UCSD-AML1 (cell line): ENCODE results near the gene SGMS1.
"Not testable (repeated sequence)": the region's sequence is repeated elsewhere in the genome, so short reads cannot be mapped to it uniquely, and the experiment has no call there.

ENCODE experiments used
- DNase-seq: peaks from one replicate; lab custom pipeline; 2025; ENCODE audit not compliant: unreplicated experiment; lab: John Stamatoyannopoulos, UW

Gene SGMS1

GRCh38 chr10:50511492-50512213 lies 112.1 kb downstream of the SGMS1 start:
- no peak for DNase-seq

- no peak for DNase-seq
Measured at GRCh38 chr10:50510517-50511473, 113.0 kb downstream of the SGMS1 start.

- DNase-seq, result no peak
Measured at GRCh38 chr10:50508315-50509051, 115.3 kb downstream of the SGMS1 start.

GRCh38 chr10:50506861-50507573 lies 116.7 kb downstream of the SGMS1 start:
- no peak for DNase-seq

- DNase-seq, result no peak
Measured at GRCh38 chr10:50504389-50504788, 119.4 kb downstream of the SGMS1 start.

GRCh38 chr10:50503661-50504320 lies 120.0 kb downstream of the SGMS1 start:
- DNase-seq, result no peak

GRCh38 chr10:50503156-50503555 lies 120.6 kb downstream of the SGMS1 start:
- not testable (repeated sequence) for DNase-seq

GRCh38 chr10:50501924-50502452 lies 121.8 kb downstream of the SGMS1 start:
- no peak for DNase-seq

GRCh38 chr10:50501478-50501877 lies 122.3 kb downstream of the SGMS1 start:
- no peak for DNase-seq

- DNase-seq, result no peak
Measured at GRCh38 chr10:50498465-50498864, 125.3 kb downstream of the SGMS1 start.

GRCh38 chr10:50497758-50498157 lies 126.0 kb downstream of the SGMS1 start:
- DNase-seq, result no peak

- DNase-seq, result no peak
Measured at GRCh38 chr10:50496228-50496627, 127.5 kb downstream of the SGMS1 start.

- DNase-seq, result no peak
Measured at GRCh38 chr10:50490241-50490640, 133.5 kb downstream of the SGMS1 start.

GRCh38 chr10:50484550-50484949 lies 139.2 kb downstream of the SGMS1 start:
- not testable (repeated sequence) for DNase-seq

GRCh38 chr10:50480054-50481007 lies 143.4 kb downstream of the SGMS1 start:
- no peak for DNase-seq

- no peak for DNase-seq
Measured at GRCh38 chr10:50477287-50478203, 146.2 kb downstream of the SGMS1 start.

- no peak for DNase-seq
Measured at GRCh38 chr10:50473756-50474155, 150.0 kb downstream of the SGMS1 start.

GRCh38 chr10:50472914-50473313 lies 150.8 kb downstream of the SGMS1 start:
- no peak for DNase-seq
